Cardiac muscle cell (in vitro differentiated cells and primary cell): Measurements from ENCODE around the gene PUS1. TPM values are rescaled to one million over a fixed set of nuclear protein-coding genes. Genes with fewer than 3 reads are reported as not detected.

Experiments
- DNase-seq, 2 donors: peaks; one replicate each; pipeline versions ENCODE4 v3.0.0 to v3.0.0-alpha.2; 2010 to 2017; ENCODE audit warnings: low read depth in 1 of 2, low spot score in 1 of 2
- H3K27ac ChIP-seq: fragments of 200-600 bp; sonication (generic); 2 replicates; pipeline ENCODE4 v1.5.1; 2016
- H3K27me3 ChIP-seq: fragments of 200-600 bp; sonication (generic); 2 replicates; pipeline ENCODE4 v1.6.0; 2016; ENCODE audit warnings: control low read depth
- H3K36me3 ChIP-seq: fragments of 200-600 bp; sonication (generic); 2 replicates; pipeline ENCODE4 v1.5.1; 2016; ENCODE audit warnings: control low read depth
- H3K4me1 ChIP-seq: fragments of 200-600 bp; sonication (generic); 2 replicates; pipeline ENCODE4 v1.8.1; 2017; ENCODE audit warnings: low read depth, mild to moderate bottlenecking, mixed run types
- H3K4me3 ChIP-seq: fragments of 200-600 bp; sonication (generic); 2 replicates; pipeline ENCODE4 v1.5.1; 2016; ENCODE audit warnings: mild to moderate bottlenecking
- H3K9me3 ChIP-seq: fragments of 200-600 bp; sonication (generic); 2 replicates; pipeline ENCODE4 v1.5.1; 2017; ENCODE audit warnings: low read depth, mild to moderate bottlenecking, control low read depth
- CTCF ChIP-seq: IDR thresholded peaks from 2 replicates; pipeline ENCODE4 v1.5.1; 2012; ENCODE audit warnings: low read depth, mild to moderate bottlenecking, low read length
- polyA plus RNA-seq: library from polyadenylated mRNA; unstranded; fragments of >200 nt; fragmentation: Nextera tagmentation; extraction: Ambion mirVana; gene quantifications from 2 replicates; pipeline ENCODE4 v1.2.1, GENCODE V29; 2016
- total RNA-seq: library from RNA; depleted of rRNA; stranded (reverse); fragments of >200 nt; gene quantifications from 2 replicates; pipeline ENCODE4 v1.2.3, GENCODE V29; 2016

The PUS1 gene
- total and polyA plus RNA-seq, 2 experiments from 2014 or later = 7.2 to 10.4 TPM

GRCh38 chr12:131941987-131942341 is 12.9 kb downstream of the PUS1 start:
- H3K36me3 ChIP-seq = peaks cover 12% of the 10 kb centered on the region
- no peaks in the 10 kb centered on the region for H3K4me1 ChIP-seq
- H3K4me3 ChIP-seq = no peak overlapping the region
- no peak overlapping the region for H3K27ac ChIP-seq
- DNase-seq = no peak
- no peaks in the 10 kb centered on the region for H3K27me3 ChIP-seq
- no peaks in the 10 kb centered on the region for H3K9me3 ChIP-seq
- TF ChIP-seq CTCF = no peak

GRCh38 chr12:131942671-131943070 is 13.6 kb downstream of the PUS1 start:
- H3K27me3 ChIP-seq = no peaks in the 10 kb centered on the region
- H3K27ac ChIP-seq = no peak overlapping the region
- DNase-seq = no peak
- H3K9me3 ChIP-seq = no peaks in the 10 kb centered on the region
- no peak overlapping the region for H3K4me3 ChIP-seq
- no peak for TF ChIP-seq CTCF
- no peaks in the 10 kb centered on the region for H3K4me1 ChIP-seq
- peaks cover 12% of the 10 kb centered on the region for H3K36me3 ChIP-seq

- Histone ChIP-seq H3K9me3 (no peaks in the 10 kb centered on the region), H3K36me3 (peaks cover 12% of the 10 kb centered on the region), H3K4me1 (no peaks in the 10 kb centered on the region), H3K27ac (no peak overlapping the region), H3K27me3 (no peaks in the 10 kb centered on the region), H3K4me3 (no peak overlapping the region)
- no peak for DNase-seq
- no peak for TF ChIP-seq CTCF
These were observed 14.3 kb downstream of the PUS1 start for GRCh38 chr12:131943389-131943788.

- H3K27me3 ChIP-seq = no peaks in the 10 kb centered on the region
- H3K36me3 ChIP-seq = peaks cover 12% of the 10 kb centered on the region
- H3K27ac ChIP-seq = no peak overlapping the region
- H3K4me3 ChIP-seq = no peak overlapping the region
- H3K9me3 ChIP-seq = no peaks in the 10 kb centered on the region
- DNase-seq = no peak
- no peak for TF ChIP-seq CTCF
- no peaks in the 10 kb centered on the region for H3K4me1 ChIP-seq
These were observed 14.8 kb downstream of the PUS1 start for GRCh38 chr12:131943876-131944275.

- Histone ChIP-seq H3K9me3 (no peaks in the 10 kb centered on the region), H3K27me3 (no peaks in the 10 kb centered on the region), H3K4me3 (no peak overlapping the region), H3K27ac (no peak overlapping the region), H3K36me3 (peaks cover 8% of the 10 kb centered on the region), H3K4me1 (no peaks in the 10 kb centered on the region)
- no peak for DNase-seq
- TF ChIP-seq CTCF = no peak
These were observed 15.7 kb downstream of the PUS1 start for GRCh38 chr12:131944601-131945251.
